ENCODE results near the gene WDR41. TPM values are rescaled to one million over a fixed set of nuclear protein-coding genes. Genes with fewer than 3 reads are reported as not detected.
"Not testable (repeated sequence)": the region's sequence is repeated elsewhere in the genome, so short reads cannot be mapped to it uniquely, and the experiment has no call there.

Gene WDR41
- total RNA-seq, 2 donors from 2014 or later = 48.7 to 50.1 TPM

- Mint-ChIP-seq H3K4me3 (no peak overlapping the region), H3K9me3 (no peaks in the 10 kb centered on the region), H3K4me1 (ENCODE audit: low read depth) (peaks cover 16% of the 10 kb centered on the region), H3K27ac (no peak overlapping the region), H3K36me3 (ENCODE audit: insufficient read depth in 2 of 2) (no peaks in the 10 kb centered on the region), H3K27me3 (ENCODE audit: low read depth) (no peaks in the 10 kb centered on the region)
- ATAC-seq (replicated peaks in 1 of 2) (no peak), DNase-seq (no peak)
Measured at GRCh38 chr5:77394064-77394715, 97.9 kb downstream of the WDR41 start.

GRCh38 chr5:77391240-77391765, 100.8 kb downstream of the WDR41 start:
- H3K36me3 Mint-ChIP-seq (ENCODE audit: insufficient read depth in 2 of 2) = peaks cover 0 to 1% of the 10 kb centered on the region in 2 donors
- no peak overlapping the region for H3K27ac Mint-ChIP-seq
- peaks cover 12% of the 10 kb centered on the region for H3K4me1 Mint-ChIP-seq (ENCODE audit: low read depth)
- no peak for ATAC-seq (replicated peaks in 1 of 2)
- H3K4me3 Mint-ChIP-seq = no peak overlapping the region
- H3K27me3 Mint-ChIP-seq (ENCODE audit: low read depth) = peaks cover 8% of the 10 kb centered on the region
- H3K9me3 Mint-ChIP-seq = no peaks in the 10 kb centered on the region
- no peak for DNase-seq

- Mint-ChIP-seq H3K4me3 (no peak overlapping the region), H3K36me3 (ENCODE audit: insufficient read depth in 2 of 2) (peaks cover 0 to 1% of the 10 kb centered on the region in 2 donors), H3K27me3 (ENCODE audit: low read depth) (peaks cover 8% of the 10 kb centered on the region), H3K9me3 (no peaks in the 10 kb centered on the region), H3K27ac (no peak overlapping the region), H3K4me1 (ENCODE audit: low read depth) (peaks cover 7% of the 10 kb centered on the region)
- no peak for DNase-seq
- no peak for ATAC-seq (replicated peaks in 1 of 2)
Measured at GRCh38 chr5:77390795-77391194, 101.3 kb downstream of the WDR41 start.

- peaks cover 1 to 2% of the 10 kb centered on the region in 2 donors for H3K36me3 Mint-ChIP-seq (ENCODE audit: insufficient read depth in 2 of 2)
- peaks cover 5% of the 10 kb centered on the region for H3K4me1 Mint-ChIP-seq (ENCODE audit: low read depth)
- no peak for ATAC-seq (replicated peaks in 1 of 2)
- H3K9me3 Mint-ChIP-seq = no peaks in the 10 kb centered on the region
- no peak overlapping the region for H3K4me3 Mint-ChIP-seq
- H3K27me3 Mint-ChIP-seq (ENCODE audit: low read depth) = peaks cover 8% of the 10 kb centered on the region
- H3K27ac Mint-ChIP-seq = no peak overlapping the region
- no peak for DNase-seq
Measured at GRCh38 chr5:77390221-77390620, 101.9 kb downstream of the WDR41 start.

- DNase-seq = no peak
- peaks cover 1 to 2% of the 10 kb centered on the region in 2 donors for H3K36me3 Mint-ChIP-seq (ENCODE audit: insufficient read depth in 2 of 2)
- H3K4me1 Mint-ChIP-seq (ENCODE audit: low read depth) = peaks cover 5% of the 10 kb centered on the region
- ATAC-seq (replicated peaks in 1 of 2) = no peak
- H3K4me3 Mint-ChIP-seq = no peak overlapping the region
- no peaks in the 10 kb centered on the region for H3K9me3 Mint-ChIP-seq
- H3K27ac Mint-ChIP-seq = no peak overlapping the region
- peaks cover 8% of the 10 kb centered on the region for H3K27me3 Mint-ChIP-seq (ENCODE audit: low read depth)
Measured at GRCh38 chr5:77389746-77390145, 102.4 kb downstream of the WDR41 start.

- not testable (repeated sequence) for DNase-seq; ATAC-seq (replicated peaks in 1 of 2); H3K4me1 Mint-ChIP-seq (ENCODE audit: low read depth); H3K4me3 Mint-ChIP-seq; H3K27ac Mint-ChIP-seq; H3K36me3 Mint-ChIP-seq (ENCODE audit: insufficient read depth in 2 of 2); H3K27me3 Mint-ChIP-seq (ENCODE audit: low read depth); H3K9me3 Mint-ChIP-seq
Measured at GRCh38 chr5:77386340-77386739, 105.8 kb downstream of the WDR41 start.

GRCh38 chr5:77383336-77383735, 108.8 kb downstream of the WDR41 start:
- H3K4me3 Mint-ChIP-seq; ATAC-seq (replicated peaks in 1 of 2); H3K9me3 Mint-ChIP-seq; DNase-seq; H3K27ac Mint-ChIP-seq; H3K27me3 Mint-ChIP-seq (ENCODE audit: low read depth): not testable (repeated sequence)
- Mint-ChIP-seq H3K4me1 (ENCODE audit: low read depth) (peaks cover 34% of the 10 kb centered on the region), H3K36me3 (ENCODE audit: insufficient read depth in 2 of 2) (peaks cover 6 to 12% of the 10 kb centered on the region in 2 donors)

Other genes with a start within 250 kb of the WDR41 start
- gene OTP, start 146.4 kb upstream of the WDR41 start, total RNA-seq = under 1 TPM in 1 of 2 donors, not detected in 1; 0.19 TPM

All from activated T-cell treated with anti-CD3 and anti-CD28 coated beads, Interleukin-2, amount 50 U/mL, for 72 hours (primary cell).